H1 (cell line): ENCODE data around the gene ZNF451.
"Not testable (repeated sequence)": the region's sequence is repeated elsewhere in the genome, so short reads cannot be mapped to it uniquely, and the experiment has no call there.

Experiments used
- ATF3 ChIP-seq: IDR thresholded peaks from 2 replicates; pipeline ENCODE4 v1.6.1; 2011; ENCODE audit warnings: low read depth, mild to moderate bottlenecking, low read length; ENCODE audit not compliant: insufficient read depth
- CEBPB ChIP-seq: IDR thresholded peaks from 2 replicates; pipeline ENCODE4 v1.6.1; 2012; ENCODE audit warnings: low read depth, low read length
- CHD7 ChIP-seq: fragments of 300-600 bp; sonication (generic); IDR thresholded peaks from 2 replicates; pipeline ENCODE4 v1.7.1; 2012; ENCODE audit warnings: low read length, moderate library complexity, mild to moderate bottlenecking, inconsistent platforms; ENCODE audit not compliant: insufficient replicate concordance
- CTCF ChIP-seq, 3 experiments: IDR thresholded peaks; 1 replicate in 2 of 3; 2 replicates in 1 of 3; pipeline versions ENCODE4 v1.5.1 to v1.6.1; 2011; ENCODE audit warnings: low read length in 3 of 3, mild to moderate bottlenecking in 3 of 3, inconsistent platforms in 2 of 3, low read depth in 1 of 3, moderate library complexity in 1 of 3; ENCODE audit not compliant: insufficient read depth in 1 of 3; ENCODE audit errors: control extremely low read depth in 1 of 3
- EP300 ChIP-seq, 2 experiments: IDR thresholded peaks; 1 replicate in 1 of 2; 2 replicates in 1 of 2; pipeline ENCODE4 v1.6.1; 2011 to 2012; ENCODE audit warnings: low read depth in 2 of 2, low read length in 2 of 2, mild to moderate bottlenecking in 2 of 2, borderline replicate concordance in 1 of 2, inconsistent platforms in 1 of 2, moderate library complexity in 1 of 2
- KDM1A ChIP-seq: fragments of 200-600, 300-600 bp; sonication (generic); IDR thresholded peaks from 2 replicates; pipeline ENCODE4 v1.7.1; 2016; ENCODE audit warnings: mild to moderate bottlenecking, low read length, borderline replicate concordance
- MAFK ChIP-seq: IDR thresholded peaks from 2 replicates; pipeline ENCODE4 v1.6.1; 2012; ENCODE audit warnings: low read depth, mild to moderate bottlenecking, improper control_type of control experiment, low read length
- POLR2AphosphoS5 ChIP-seq: IDR thresholded peaks from 2 replicates; pipeline ENCODE4 v1.6.1; 2011; ENCODE audit warnings: low read depth, low read length
- RAD21 ChIP-seq, 2 experiments: IDR thresholded peaks in 1 of 2; conservative IDR thresholded peaks in 1 of 2; 2 replicates each; pipeline ENCODE4 v1.6.1; 2011; ENCODE audit warnings: low read depth in 2 of 2, low read length in 2 of 2, improper control_type of control experiment in 1 of 2, inconsistent platforms in 1 of 2, mild to moderate bottlenecking in 1 of 2, moderate library complexity in 1 of 2
- TAF1 ChIP-seq: IDR thresholded peaks from 2 replicates; pipeline ENCODE4 v1.6.1; 2011; ENCODE audit warnings: mild to moderate bottlenecking, low read depth, low read length
- TCF12 ChIP-seq: IDR thresholded peaks from 2 replicates; pipeline ENCODE4 v1.6.1; 2011; ENCODE audit warnings: low read depth, mild to moderate bottlenecking, low read length
- TEAD4 ChIP-seq: IDR thresholded peaks from 2 replicates; pipeline ENCODE4 v1.6.1; 2012; ENCODE audit warnings: low read depth, low read length, inconsistent platforms, mixed read lengths

- not testable (repeated sequence) for TF ChIP-seq CTCF (IDR thresholded peaks at IDR 0.05; ENCODE audit: control extremely low read depth in 1 of 3, insufficient read depth in 1 of 3, low read depth in 1 of 3, low read length in 3 of 3); CEBPB; RAD21 (IDR thresholded peaks at IDR 0.05 in 1 of 2, conservative IDR thresholded peaks at IDR 0.05 in 1 of 2; ENCODE audit: low read depth in 2 of 2, low read length in 2 of 2); TEAD4; CHD7; TCF12; EP300 (IDR thresholded peaks at IDR 0.05; ENCODE audit: borderline replicate concordance in 1 of 2, low read depth in 2 of 2, low read length in 2 of 2); MAFK; ATF3
- TF ChIP-seq TAF1, result peak; percentile 86
- TF ChIP-seq KDM1A, result peak; percentile 87; the same call in 1 of the 2 replicates
- TF ChIP-seq POLR2AphosphoS5, result peak; percentile 55; the same call in 1 of the 2 replicates
These were observed 43.4 kb upstream of the ZNF451 start, which contains the start of gene KIAA1586 for GRCh38 chr6:57046332-57047256.
